ENCODE results near the gene CLDN5.

GRCh38 chr22:19480789-19481188, 43.4 kb downstream of the CLDN5 start:
- no peak for TF ChIP-seq POLR2A (IDR thresholded peaks at IDR 0.05)
- TF ChIP-seq POLR2AphosphoS5 (IDR thresholded peaks at IDR 0.05), result no peak
